LHCN-M2 (cell line): ENCODE data around the gene OR52L1. TPM values are rescaled to one million over a fixed set of nuclear protein-coding genes. Genes with fewer than 3 reads are reported as not detected.

Experiments used
- DNase-seq: peaks from one replicate; pipeline ENCODE4 v3.0.0-alpha.2; 2012; ENCODE audit warnings: low read depth
- total RNA-seq: library from RNA; depleted of rRNA; stranded (reverse); fragments of >200 nt; gene quantifications from 2 replicates; pipeline ENCODE4 v1.2.3, GENCODE V29; 2014; rRNA removed

OR52L1 gene
- total RNA-seq, 1 experiment from 2014 or later = not detected

GRCh38 chr11:5940748-5941147 is 46.0 kb downstream of the OR52L1 start:
- no peak for DNase-seq

- DNase-seq = no peak
Measured at GRCh38 chr11:5938603-5938965, 48.2 kb downstream of the OR52L1 start.

DNA sequence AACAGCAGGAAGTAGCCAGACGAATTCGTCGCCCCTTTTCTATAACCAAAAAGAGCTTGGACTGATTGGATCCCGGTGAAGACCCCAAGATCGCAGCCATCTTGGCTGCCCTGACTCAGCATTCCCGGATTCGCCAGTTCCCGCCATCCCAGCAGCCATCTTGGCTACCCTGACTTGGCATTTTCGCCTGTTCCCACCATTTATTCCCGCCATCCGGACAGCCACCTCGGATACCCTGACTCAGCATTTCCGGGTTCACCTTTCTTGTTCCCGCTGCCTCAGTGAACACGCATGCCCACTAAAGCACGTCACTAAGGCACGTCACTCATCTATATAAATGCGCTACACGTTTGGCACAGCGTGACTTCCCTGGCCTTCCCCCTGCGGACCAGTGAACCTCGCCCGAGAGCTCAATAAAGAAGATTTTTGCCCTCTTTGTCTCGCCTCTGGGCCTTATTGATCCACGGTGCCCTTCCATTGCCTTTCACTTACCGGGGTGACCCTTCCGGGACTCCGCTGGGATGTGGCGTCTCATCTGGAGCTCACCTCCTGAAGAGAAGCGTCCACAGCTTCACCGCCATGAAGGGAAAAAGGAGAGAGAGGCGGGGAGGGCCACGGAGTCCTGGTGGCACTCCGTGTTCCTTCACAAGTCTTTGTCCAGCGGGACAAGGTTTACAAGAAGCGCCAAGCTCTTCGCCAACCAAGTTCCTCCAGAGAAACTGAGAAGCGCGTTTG is 48.8 kb downstream of the OR52L1 start:
- DNase-seq = no peak

Other genes with a start within 250 kb of the OR52L1 start
- gene OR52N4, start 232.7 kb downstream of the OR52L1 start, total RNA-seq = not detected in 2 replicates
- not detected in 2 replicates for gene OR52N5, start 203.6 kb downstream of the OR52L1 start, total RNA-seq
- not detected in 2 replicates for gene OR52N1, start 195.7 kb downstream of the OR52L1 start, total RNA-seq
- gene OR52N2, start 178.1 kb downstream of the OR52L1 start, total RNA-seq = not detected in 2 replicates
- not detected in 2 replicates for gene OR52E6, start 145.1 kb downstream of the OR52L1 start, total RNA-seq
- gene OR52E8, start 129.3 kb downstream of the OR52L1 start, total RNA-seq = not detected in 2 replicates
- not detected in 2 replicates for gene OR52E4, start 106.4 kb downstream of the OR52L1 start, total RNA-seq
- not detected in 2 replicates for gene OR52E5, start 93.8 kb downstream of the OR52L1 start, total RNA-seq
- gene OR56A3, start 44.7 kb downstream of the OR52L1 start, total RNA-seq = not detected in 2 replicates
- gene OR56A5, start 18.5 kb downstream of the OR52L1 start, total RNA-seq = not detected in 2 replicates
- gene OR56A4, start 20.0 kb upstream of the OR52L1 start, total RNA-seq = not detected in 2 replicates
- gene OR56A1, start 43.8 kb upstream of the OR52L1 start, total RNA-seq = not detected in 2 replicates
- not detected in 2 replicates for gene OR56B4, start 120.7 kb upstream of the OR52L1 start, total RNA-seq
- not detected in 2 replicates for gene OR52B2, start 183.3 kb upstream of the OR52L1 start, total RNA-seq
- gene OR52W1, start 212.2 kb upstream of the OR52L1 start, total RNA-seq = not detected in 2 replicates
- not detected in 2 replicates for gene C11orf42, start 218.6 kb upstream of the OR52L1 start, total RNA-seq
- 15.7 and 18.1 TPM in 2 replicates for gene FHIP1B, start 247.7 kb upstream of the OR52L1 start, total RNA-seq